Right lobe of liver (tissue), 6 donors: ENCODE data around the gene DNAJB5. TPM values are rescaled to one million over a fixed set of nuclear protein-coding genes. Genes with fewer than 3 reads are reported as not detected.
"Not testable (repeated sequence)": the region's sequence is repeated elsewhere in the genome, so short reads cannot be mapped to it uniquely, and the experiment has no call there.

Experiments
- ATAC-seq, 4 donors: fragments of 200-7000 bp; cut with Tn5 transposase; one replicate each; pipeline ENCODE4 v1.9.1; 2020; ENCODE audit warnings: mild to moderate bottlenecking in 4 of 4, moderate library complexity in 4 of 4
- DNase-seq, 3 donors: peaks; one replicate each; pipeline ENCODE4 v3.0.0-alpha.2; 2020
- H3K27ac ChIP-seq, 3 donors: fragments of 200-600 bp; one replicate each; pipeline ENCODE4 v1.8.0; 2022
- H3K27me3 ChIP-seq, 2 donors: fragments of 200-600 bp; one replicate each; pipeline ENCODE4 v1.8.0; 2022
- H3K36me3 ChIP-seq, 4 donors: fragments of 200-600 bp; sonication (generic) in 1 of 4; one replicate each; pipeline versions ENCODE4 v1.5.1 to v1.8.0; 2017 to 2022; ENCODE audit warnings: control low read depth in 1 of 4
- H3K4me1 ChIP-seq, 4 donors: fragments of 200-600 bp; sonication (generic) in 1 of 4; one replicate each; pipeline versions ENCODE4 v1.5.1 to v1.8.0; 2017 to 2022; ENCODE audit warnings: control low read depth in 1 of 4
- H3K4me3 ChIP-seq, 3 donors: fragments of 200-600 bp; one replicate each; pipeline ENCODE4 v1.8.0; 2022
- H3K9me3 ChIP-seq, 4 donors: fragments of 200-600 bp; sonication (generic) in 1 of 4; one replicate each; pipeline versions ENCODE4 v1.5.1 to v1.8.0; 2017 to 2022; ENCODE audit warnings: control low read depth in 1 of 4
- POLR2A ChIP-seq: fragments of 450-650 bp; IDR thresholded peaks from one replicate; pipeline ENCODE4 v1.6.1; 2017; ENCODE audit warnings: antibody characterized with exemption, mild to moderate bottlenecking
- WGBS: methylation state at CpG from one replicate; pipeline ENCODE4 v1.1.6; 2018; ENCODE audit warnings: low coverage, low lambda C conversion rate; ENCODE audit not compliant: insufficient coverage; ENCODE audit errors: missing lambda C conversion rate; 5-methylcytosine and 5-hydroxymethylcytosine counted together
- intact Hi-C, 2 donors: fragments of 100-400 bp; cut with DNase I; formaldehyde crosslinking; loops; one replicate each; pipeline versions ENCODE4 v1.11.2 to v1.14.1; 2022
- total RNA-seq, 6 experiments: library from RNA; depleted of rRNA in 2 of 6; stranded (reverse); fragments of >200 nt in 2 of 6; fragmentation: NEBNext Ultra II Directional in 3 of 6; extraction: Animal tissue kit (Norgen Biotek cat#: 25700) in 3 of 6; gene quantifications; one replicate each; pipeline versions ENCODE4 v1.1.0 to v1.2.4, GENCODE V29; 2016 to 2023
- TF ChIP-seq, protein P1 (sequence below), 4 donors: fragments of 200-600 bp in 3 of 4; fragments of 450-650 bp in 1 of 4; IDR thresholded peaks; one replicate each; pipeline versions ENCODE4 v1.5.1 to v1.8.0; 2016 to 2022; ENCODE audit warnings: antibody characterized with exemption in 4 of 4, mild to moderate bottlenecking in 2 of 4
- donor health status: DM: no; HTN: yes; CAD: no.
- donor health status: DM: no; HTN: no; CAD: no.
- donor health status: DM: no; HTN: no; CAD: no.
- donor health status: DM: no; HTN: yes; CAD: no.
- donor health status: DM: no; HTN: yes; CAD: no.

The DNAJB5 gene
- total RNA-seq, 6 experiments from 2014 or later: 1.1 to 3.5 (median 1.7) TPM

DNA sequence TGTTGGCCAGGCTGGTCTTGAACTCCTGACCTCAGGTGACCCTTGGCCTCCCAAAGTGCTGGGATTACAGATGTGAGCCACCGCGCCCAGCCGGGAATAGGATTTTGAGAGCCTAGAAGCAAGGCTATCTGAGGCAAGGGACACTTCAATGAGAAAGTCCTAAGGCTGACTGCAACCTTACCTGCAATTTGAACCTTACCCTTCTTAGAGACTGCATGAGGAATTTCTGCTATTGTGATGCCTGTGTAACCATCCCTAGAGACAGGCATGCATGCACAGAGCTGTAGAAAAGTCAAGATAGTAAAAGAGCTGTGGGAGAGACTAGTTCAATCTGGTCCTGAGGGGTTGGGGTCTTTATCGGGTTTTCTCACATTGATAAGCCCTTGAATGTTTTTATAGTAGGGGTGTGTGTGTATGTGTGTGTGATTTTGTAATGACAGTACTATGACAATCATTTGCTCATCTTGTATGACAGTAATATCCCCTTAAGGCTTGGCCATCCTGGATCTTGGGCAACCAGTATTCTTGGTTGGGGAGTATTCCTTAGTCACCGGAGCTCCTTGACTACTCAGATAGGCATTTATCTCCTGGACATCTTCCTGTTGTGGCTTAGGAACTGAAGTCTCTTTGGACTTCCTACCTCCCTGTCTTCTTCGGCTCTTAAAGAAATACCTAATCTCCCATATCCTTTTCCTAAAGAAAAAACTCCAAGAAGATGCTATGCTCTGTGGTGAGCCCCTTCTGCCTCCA, 11.2 kb downstream of the DNAJB5 start:
- Histone ChIP-seq H3K4me1 (peaks cover 0 to 19% (median 9%) of the 10 kb centered on the region in 4 donors), H3K4me3 (no peak overlapping the region), H3K27me3 (no peaks in the 10 kb centered on the region), H3K27ac (no peak overlapping the region), H3K9me3 (no peaks in the 10 kb centered on the region), H3K36me3 (no peaks in the 10 kb centered on the region)
- no peak for TF ChIP-seq POLR2A
- TF ChIP-seq, protein P1, sequence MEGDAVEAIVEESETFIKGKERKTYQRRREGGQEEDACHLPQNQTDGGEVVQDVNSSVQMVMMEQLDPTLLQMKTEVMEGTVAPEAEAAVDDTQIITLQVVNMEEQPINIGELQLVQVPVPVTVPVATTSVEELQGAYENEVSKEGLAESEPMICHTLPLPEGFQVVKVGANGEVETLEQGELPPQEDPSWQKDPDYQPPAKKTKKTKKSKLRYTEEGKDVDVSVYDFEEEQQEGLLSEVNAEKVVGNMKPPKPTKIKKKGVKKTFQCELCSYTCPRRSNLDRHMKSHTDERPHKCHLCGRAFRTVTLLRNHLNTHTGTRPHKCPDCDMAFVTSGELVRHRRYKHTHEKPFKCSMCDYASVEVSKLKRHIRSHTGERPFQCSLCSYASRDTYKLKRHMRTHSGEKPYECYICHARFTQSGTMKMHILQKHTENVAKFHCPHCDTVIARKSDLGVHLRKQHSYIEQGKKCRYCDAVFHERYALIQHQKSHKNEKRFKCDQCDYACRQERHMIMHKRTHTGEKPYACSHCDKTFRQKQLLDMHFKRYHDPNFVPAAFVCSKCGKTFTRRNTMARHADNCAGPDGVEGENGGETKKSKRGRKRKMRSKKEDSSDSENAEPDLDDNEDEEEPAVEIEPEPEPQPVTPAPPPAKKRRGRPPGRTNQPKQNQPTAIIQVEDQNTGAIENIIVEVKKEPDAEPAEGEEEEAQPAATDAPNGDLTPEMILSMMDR (IDR thresholded peaks at IDR 0.05): no peak
- intact Hi-C loops: no loop called here
- ATAC-seq (no peak), DNase-seq (no peak)
- WGBS: 100% methylated on average over 4 of the region's 6 CpGs

DNA sequence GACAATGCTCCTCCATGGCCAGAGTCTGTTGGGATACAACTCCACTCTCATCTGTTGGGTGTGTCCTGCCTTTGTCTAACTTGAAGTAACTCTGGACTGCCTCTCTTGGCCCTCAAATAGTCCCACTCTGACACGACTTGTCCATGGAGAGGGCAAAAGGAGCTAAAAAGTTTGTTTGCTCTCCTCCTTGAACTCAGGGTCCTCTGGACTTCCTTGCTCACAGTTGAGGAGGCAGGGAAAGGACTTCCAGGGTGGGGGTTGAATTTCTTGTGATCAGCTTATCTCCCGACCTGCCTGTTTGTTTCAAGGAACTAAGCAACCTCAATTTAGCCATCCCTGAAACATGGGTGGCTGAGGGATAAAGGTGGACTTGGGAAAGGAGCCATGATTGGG, 11.7 kb downstream of the DNAJB5 start:
- Histone ChIP-seq H3K27me3 (no peaks in the 10 kb centered on the region), H3K4me3 (no peak overlapping the region), H3K27ac (no peak overlapping the region), H3K9me3 (no peaks in the 10 kb centered on the region), H3K4me1 (peaks cover 0 to 19% (median 8%) of the 10 kb centered on the region in 4 donors), H3K36me3 (no peaks in the 10 kb centered on the region)
- DNase-seq (no peak), ATAC-seq (no peak)
- intact Hi-C loops: no loop called here
- 40% methylated on average over 1 of the region's 2 CpGs for WGBS
- no peak for TF ChIP-seq POLR2A
- TF ChIP-seq, protein P1 (IDR thresholded peaks at IDR 0.05): no peak

DNA sequence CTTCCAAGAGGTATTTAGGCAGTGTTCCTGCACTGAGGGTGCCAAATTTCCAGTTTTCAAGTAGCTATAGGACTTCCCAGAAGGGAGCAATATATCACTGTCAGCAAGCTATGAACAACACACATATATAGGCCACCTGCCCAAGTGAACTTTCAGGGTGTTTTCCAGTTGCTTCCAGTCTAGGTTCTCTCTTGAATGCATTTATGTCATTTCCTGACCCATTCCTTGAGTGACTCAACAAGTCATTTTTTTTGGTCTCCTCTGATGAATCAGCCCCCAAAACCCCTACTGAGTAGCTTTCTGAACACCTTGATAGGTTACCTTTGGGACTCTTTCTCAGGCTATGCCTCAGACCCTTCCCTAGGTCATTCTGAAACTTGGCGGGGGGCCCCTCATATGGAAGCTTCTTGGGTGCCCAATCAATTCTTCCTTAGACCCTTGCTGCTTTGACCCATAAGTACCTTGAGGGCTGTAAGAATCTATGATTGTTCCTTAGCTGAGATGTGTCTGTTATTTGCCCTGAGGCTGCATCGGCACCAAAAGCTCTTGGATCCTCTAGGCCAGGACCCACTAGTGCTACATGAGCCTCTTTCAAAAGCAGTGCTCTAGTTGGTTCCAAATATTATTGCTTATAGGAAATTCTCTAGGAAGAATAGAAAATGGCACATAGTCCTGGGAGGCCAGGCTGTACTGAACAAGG, 12.4 kb downstream of the DNAJB5 start:
- 100% methylated on average over 2 of the region's 2 CpGs for WGBS
- H3K4me1 ChIP-seq: peaks cover 0 to 15% (median 6%) of the 10 kb centered on the region in 4 donors
- no peaks in the 10 kb centered on the region for H3K9me3 ChIP-seq
- no peak overlapping the region for H3K4me3 ChIP-seq
- TF ChIP-seq, protein P1 (IDR thresholded peaks at IDR 0.05): no peak
- no peak for TF ChIP-seq POLR2A
- no peak for ATAC-seq
- no peak for DNase-seq
- no peak overlapping the region for H3K27ac ChIP-seq
- intact Hi-C loops: no loop called here
- H3K27me3 ChIP-seq: no peaks in the 10 kb centered on the region
- H3K36me3 ChIP-seq: no peaks in the 10 kb centered on the region

DNA sequence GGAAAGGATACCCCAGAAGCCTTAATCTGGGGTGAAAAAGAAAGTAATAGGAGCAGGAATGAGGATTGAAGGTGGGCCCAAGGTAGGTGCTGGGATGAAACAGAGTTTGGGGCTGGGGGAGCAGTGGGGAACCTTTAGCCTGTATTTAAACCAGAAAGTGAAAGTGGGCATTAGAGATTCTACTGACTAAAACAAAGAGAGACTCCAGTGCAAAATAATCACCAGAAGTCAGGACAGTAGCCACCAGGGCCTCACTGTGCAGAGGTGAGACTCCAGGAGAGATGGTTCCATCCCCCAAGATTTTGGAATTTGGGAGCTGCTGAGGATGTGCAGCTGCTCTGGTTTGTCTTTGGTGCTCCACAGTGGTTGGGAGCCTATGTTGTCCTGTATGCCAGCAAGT, 13.1 kb downstream of the DNAJB5 start:
- H3K4me3 ChIP-seq: no peak overlapping the region
- H3K4me1 ChIP-seq: peaks cover 0 to 8% (median 3%) of the 10 kb centered on the region in 4 donors
- TF ChIP-seq, protein P1 (IDR thresholded peaks at IDR 0.05): no peak
- TF ChIP-seq POLR2A: no peak
- H3K27ac ChIP-seq: no peak overlapping the region
- H3K27me3 ChIP-seq: no peaks in the 10 kb centered on the region
- ATAC-seq (no peak), DNase-seq (no peak)
- H3K9me3 ChIP-seq: no peaks in the 10 kb centered on the region
- H3K36me3 ChIP-seq: no peaks in the 10 kb centered on the region
- intact Hi-C loops: no loop called here

DNA sequence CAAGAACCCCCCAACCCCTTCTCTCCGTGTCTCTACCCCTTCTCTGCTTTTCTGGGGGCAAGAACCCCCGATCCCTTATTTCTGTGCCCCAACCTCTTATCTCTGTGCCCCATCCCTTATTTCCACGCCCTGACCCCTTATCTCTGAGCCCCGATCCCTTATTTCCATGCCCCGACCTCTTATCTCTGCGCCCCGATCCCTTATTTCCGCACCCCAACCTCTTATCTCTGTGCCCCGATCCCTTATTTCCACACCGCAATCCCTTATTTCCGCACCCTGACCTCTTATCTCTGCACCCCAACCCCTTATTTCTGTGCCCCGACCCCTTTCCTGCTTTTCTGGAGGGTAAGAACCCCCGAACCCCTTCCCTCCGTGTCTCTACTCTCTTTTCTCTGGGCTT, 14.8 kb downstream of the DNAJB5 start:
- DNase-seq, H3K27ac ChIP-seq, H3K27me3 ChIP-seq, H3K36me3 ChIP-seq, H3K4me3 ChIP-seq, ATAC-seq, intact Hi-C loops, H3K9me3 ChIP-seq, H3K4me1 ChIP-seq: not testable (repeated sequence)
- 86% methylated on average over 12 of the region's 14 CpGs for WGBS
